ENCODE data around the gene ODR4.

GRCh38 chr1:186461014-186461413 lies 85.4 kb downstream of the ODR4 start, which contains the start of gene PDC:
- TF ChIP-seq CTCF (IDR thresholded peaks at IDR 0.05; ENCODE audit: low read depth, low read length, missing input control), result no peak
- TF ChIP-seq REST (IDR thresholded peaks at IDR 0.05), result no peak
- no peak for TF ChIP-seq GABPA (IDR thresholded peaks at IDR 0.05 in 1 of 2, conservative IDR thresholded peaks at IDR 0.05 in 1 of 2)
- TF ChIP-seq, protein P1, sequence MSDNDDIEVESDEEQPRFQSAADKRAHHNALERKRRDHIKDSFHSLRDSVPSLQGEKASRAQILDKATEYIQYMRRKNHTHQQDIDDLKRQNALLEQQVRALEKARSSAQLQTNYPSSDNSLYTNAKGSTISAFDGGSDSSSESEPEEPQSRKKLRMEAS (IDR thresholded peaks at IDR 0.05), result no peak
- TF ChIP-seq NR2F2 (IDR thresholded peaks at IDR 0.05), result no peak
- no peak for TF ChIP-seq TAF1 (conservative IDR thresholded peaks at IDR 0.05)
- TF ChIP-seq JUND (IDR thresholded peaks at IDR 0.05), result no peak
- no peak for TF ChIP-seq EGR1 (IDR thresholded peaks at IDR 0.05; ENCODE audit: low read depth in 2 of 2)
- no peak for TF ChIP-seq SP1 (IDR thresholded peaks at IDR 0.05)
- TF ChIP-seq, protein P2, sequence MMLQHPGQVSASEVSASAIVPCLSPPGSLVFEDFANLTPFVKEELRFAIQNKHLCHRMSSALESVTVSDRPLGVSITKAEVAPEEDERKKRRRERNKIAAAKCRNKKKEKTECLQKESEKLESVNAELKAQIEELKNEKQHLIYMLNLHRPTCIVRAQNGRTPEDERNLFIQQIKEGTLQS (IDR thresholded peaks at IDR 0.05), result no peak
- TF ChIP-seq YY1 (IDR thresholded peaks at IDR 0.05), result no peak

Measured in liver (tissue), 3 donors.